ENCODE data around the gene ATF5. TPM values are rescaled to one million over a fixed set of nuclear protein-coding genes. Genes with fewer than 3 reads are reported as not detected.

The ATF5 gene
- total RNA-seq, 1 experiment from 2014 or later, result 64.0 TPM

DNA sequence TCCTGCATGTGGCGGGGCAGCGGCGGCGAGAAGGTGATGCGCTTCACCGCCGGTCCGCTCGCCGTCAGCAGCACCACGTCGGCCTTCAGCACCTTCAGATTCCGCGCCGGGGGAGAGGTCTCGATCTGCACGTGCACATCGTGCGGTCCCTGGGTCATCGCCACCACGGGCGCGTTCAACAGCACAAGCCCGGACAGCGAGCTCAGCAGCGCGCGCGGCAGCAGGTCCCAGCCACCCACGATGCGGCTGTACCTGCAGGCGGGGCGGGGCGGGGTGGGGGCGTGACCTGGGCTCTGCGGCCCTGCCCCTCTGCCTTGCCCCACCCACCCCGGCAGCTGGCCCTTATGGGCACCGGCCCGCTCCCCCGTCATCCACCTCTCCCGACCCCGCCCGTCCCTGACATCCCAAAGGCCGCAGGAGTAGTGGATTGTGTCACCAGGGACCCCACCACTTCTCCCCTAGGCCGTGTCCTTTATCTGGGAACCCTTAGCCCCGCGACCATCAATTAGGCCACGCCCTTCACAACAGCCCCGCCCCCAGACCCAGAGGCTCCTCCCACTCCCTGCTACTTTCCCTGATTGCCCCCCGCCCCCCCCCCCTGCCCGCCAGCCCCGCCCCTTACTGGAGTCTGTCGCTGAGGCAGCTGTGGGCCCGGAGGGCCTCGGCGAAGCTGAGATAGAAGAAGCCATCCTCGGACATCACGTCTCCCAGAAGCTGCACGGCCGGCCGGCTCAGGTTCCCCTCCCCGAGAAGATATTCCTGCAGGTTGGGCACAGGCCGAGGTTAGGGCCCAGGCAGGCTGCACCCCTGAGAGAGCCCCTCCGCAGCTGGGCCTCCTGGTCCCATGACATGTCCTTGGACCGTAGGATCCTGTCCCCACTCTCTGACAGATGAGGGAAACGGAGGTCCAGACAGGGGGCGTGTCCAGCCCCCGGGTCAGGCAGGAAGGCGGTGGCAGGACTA, 38.4 kb upstream of the ATF5 start:
- intact Hi-C loops (cut with micrococcal nuclease; ENCODE audit: unreplicated experiment), result loop anchor here (1.0 to 2.0 kb wide), 2 partner anchors 12 to 14 kb away; no protein-coding TSS in a partner anchor
- Mint-ChIP-seq H3K4me3 (ENCODE audit: unreplicated experiment) (peak overlapping the region; percentile 89), H3K27ac (ENCODE audit: unreplicated experiment) (peak overlapping the region; percentile 85), H3K36me3 (ENCODE audit: insufficient read depth, unreplicated experiment) (peaks cover 39% of the 10 kb centered on the region), H3K9me3 (ENCODE audit: unreplicated experiment) (no peaks in the 10 kb centered on the region), H3K4me1 (ENCODE audit: low read depth, unreplicated experiment) (no peaks in the 10 kb centered on the region), H3K27me3 (ENCODE audit: insufficient read depth, unreplicated experiment) (peaks cover 3% of the 10 kb centered on the region)
- CTCF ChIA-PET, result interaction anchor here (0.5 to 1.4 kb wide), 15 partner anchors 13 to 1766 kb away, joined by 3 to 9 read pairs (median 4); partner anchors contain the start of genes AKT1S1, ATF5, MED25 and NUP62
- H3K4me1 ChIP-seq, result peaks cover 12% of the 10 kb centered on the region
- no peaks in the 10 kb centered on the region for H3K36me3 ChIP-seq (ENCODE audit: control insufficient read depth, insufficient read depth, low read length)
- H3K9me3 ChIP-seq, result no peaks in the 10 kb centered on the region
- peak overlapping the region; percentile 86 for H3K4me3 ChIP-seq (ENCODE audit: low read depth, low read length)
- TF ChIP-seq, protein P1, sequence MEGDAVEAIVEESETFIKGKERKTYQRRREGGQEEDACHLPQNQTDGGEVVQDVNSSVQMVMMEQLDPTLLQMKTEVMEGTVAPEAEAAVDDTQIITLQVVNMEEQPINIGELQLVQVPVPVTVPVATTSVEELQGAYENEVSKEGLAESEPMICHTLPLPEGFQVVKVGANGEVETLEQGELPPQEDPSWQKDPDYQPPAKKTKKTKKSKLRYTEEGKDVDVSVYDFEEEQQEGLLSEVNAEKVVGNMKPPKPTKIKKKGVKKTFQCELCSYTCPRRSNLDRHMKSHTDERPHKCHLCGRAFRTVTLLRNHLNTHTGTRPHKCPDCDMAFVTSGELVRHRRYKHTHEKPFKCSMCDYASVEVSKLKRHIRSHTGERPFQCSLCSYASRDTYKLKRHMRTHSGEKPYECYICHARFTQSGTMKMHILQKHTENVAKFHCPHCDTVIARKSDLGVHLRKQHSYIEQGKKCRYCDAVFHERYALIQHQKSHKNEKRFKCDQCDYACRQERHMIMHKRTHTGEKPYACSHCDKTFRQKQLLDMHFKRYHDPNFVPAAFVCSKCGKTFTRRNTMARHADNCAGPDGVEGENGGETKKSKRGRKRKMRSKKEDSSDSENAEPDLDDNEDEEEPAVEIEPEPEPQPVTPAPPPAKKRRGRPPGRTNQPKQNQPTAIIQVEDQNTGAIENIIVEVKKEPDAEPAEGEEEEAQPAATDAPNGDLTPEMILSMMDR (IDR thresholded peaks at IDR 0.05; ENCODE audit: insufficient read depth in 1 of 2, low read depth in 1 of 2, low read length in 1 of 2, severe bottlenecking in 1 of 2, unreplicated experiment in 1 of 2), result peak in 1 of 2 experiments; percentile 14
- DNase-seq, result peak; percentile 82 to 86
- no TSS peak for BruUV-seq (replicated peaks)
- H3K27me3 ChIP-seq (replicated peaks; ENCODE audit: control insufficient read depth, insufficient read depth, low read length), result no peaks in the 10 kb centered on the region
- POLR2A ChIA-PET, result interaction anchor here (0.6 to 1.6 kb wide), 7 partner anchors 12 to 928 kb away, joined by 3 to 7 read pairs (median 4); partner anchors contain the start of gene NUP62

GRCh38 chr19:49891393-49891792, 37.6 kb upstream of the ATF5 start:
- no peaks in the 10 kb centered on the region for H3K27me3 ChIP-seq (replicated peaks; ENCODE audit: control insufficient read depth, insufficient read depth, low read length)
- H3K4me3 ChIP-seq (ENCODE audit: low read depth, low read length), result no peak overlapping the region
- ChIA-PET POLR2A (no interaction called here), CTCF (interaction anchor here (0.6 kb wide), 1 partner anchor 320 kb away, joined by 3 read pairs; no protein-coding TSS in a partner anchor)
- Mint-ChIP-seq H3K27ac (ENCODE audit: unreplicated experiment) (no peak overlapping the region), H3K36me3 (ENCODE audit: insufficient read depth, unreplicated experiment) (peaks cover 34% of the 10 kb centered on the region), H3K4me3 (ENCODE audit: unreplicated experiment) (peak overlapping the region; percentile 89), H3K27me3 (ENCODE audit: insufficient read depth, unreplicated experiment) (peaks cover 3% of the 10 kb centered on the region), H3K4me1 (ENCODE audit: low read depth, unreplicated experiment) (no peaks in the 10 kb centered on the region), H3K9me3 (ENCODE audit: unreplicated experiment) (no peaks in the 10 kb centered on the region)
- DNase-seq, result peak in 1 of 2 experiments; percentile 33
- BruUV-seq (replicated peaks), result no TSS peak
- intact Hi-C loops (cut with micrococcal nuclease; ENCODE audit: unreplicated experiment), result loop anchor here (2.0 kb wide), 1 partner anchor 13 kb away; no protein-coding TSS in a partner anchor
- peaks cover 12% of the 10 kb centered on the region for H3K4me1 ChIP-seq
- TF ChIP-seq, protein P1 (IDR thresholded peaks at IDR 0.05; ENCODE audit: insufficient read depth in 1 of 2, low read depth in 1 of 2, low read length in 1 of 2, severe bottlenecking in 1 of 2, unreplicated experiment in 1 of 2), result no peak
- no peaks in the 10 kb centered on the region for H3K36me3 ChIP-seq (ENCODE audit: control insufficient read depth, insufficient read depth, low read length)
- no peaks in the 10 kb centered on the region for H3K9me3 ChIP-seq

DNA sequence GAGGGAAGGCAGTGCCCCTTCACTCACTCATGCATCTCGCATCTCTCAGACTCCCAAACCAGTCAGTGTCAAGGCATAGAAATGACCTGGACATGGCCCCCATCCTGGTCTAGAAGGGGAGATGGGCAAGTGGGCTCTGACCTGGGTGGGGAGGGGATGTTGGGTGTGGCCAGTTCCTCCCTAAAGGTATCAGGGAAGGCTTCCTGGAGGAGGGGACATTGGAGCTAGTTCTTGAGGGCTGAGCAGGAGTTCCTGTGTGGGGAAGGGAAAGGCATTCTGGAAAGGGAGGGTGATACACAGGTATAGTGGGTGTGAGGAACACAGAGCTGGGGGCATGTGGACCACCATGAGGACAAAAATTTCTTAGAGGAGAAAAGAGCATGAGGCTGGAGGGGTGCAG, 36.3 kb upstream of the ATF5 start:
- TF ChIP-seq, protein P1 (IDR thresholded peaks at IDR 0.05; ENCODE audit: insufficient read depth in 1 of 2, low read depth in 1 of 2, low read length in 1 of 2, severe bottlenecking in 1 of 2, unreplicated experiment in 1 of 2), result no peak
- Histone ChIP-seq H3K4me1 (peaks cover 12% of the 10 kb centered on the region), H3K9me3 (no peaks in the 10 kb centered on the region), H3K27me3 (replicated peaks; ENCODE audit: control insufficient read depth, insufficient read depth, low read length) (no peaks in the 10 kb centered on the region), H3K4me3 (ENCODE audit: low read depth, low read length) (no peak overlapping the region), H3K36me3 (ENCODE audit: control insufficient read depth, insufficient read depth, low read length) (no peaks in the 10 kb centered on the region)
- peaks cover 3% of the 10 kb centered on the region for H3K27me3 Mint-ChIP-seq (ENCODE audit: insufficient read depth, unreplicated experiment)
- no peak overlapping the region for H3K4me3 Mint-ChIP-seq (ENCODE audit: unreplicated experiment)
- H3K27ac Mint-ChIP-seq (ENCODE audit: unreplicated experiment), result no peak overlapping the region
- no peaks in the 10 kb centered on the region for H3K4me1 Mint-ChIP-seq (ENCODE audit: low read depth, unreplicated experiment)
- no peaks in the 10 kb centered on the region for H3K9me3 Mint-ChIP-seq (ENCODE audit: unreplicated experiment)
- DNase-seq, result no peak
- no TSS peak for BruUV-seq (replicated peaks)
- CTCF ChIA-PET, result interaction anchor here (1.2 kb wide), 1 partner anchor 23 kb away, joined by 6 read pairs; no protein-coding TSS in a partner anchor
- POLR2A ChIA-PET, result no interaction called here
- intact Hi-C loops (cut with micrococcal nuclease; ENCODE audit: unreplicated experiment), result no loop called here
- peaks cover 35% of the 10 kb centered on the region for H3K36me3 Mint-ChIP-seq (ENCODE audit: insufficient read depth, unreplicated experiment)

All from Caco-2 (cell line).